RWPE2 (cell line): ENCODE data around the gene RIN1.
"Not testable (repeated sequence)": the region's sequence is repeated elsewhere in the genome, so short reads cannot be mapped to it uniquely, and the experiment has no call there.

Source experiments
- ATAC-seq: fragments of 200-7000 bp; cut with Tn5 transposase; 3 replicates; pipeline ENCODE4 v1.9.1; 2021; ENCODE audit warnings: low read depth
- DNase-seq: peaks from one replicate; pipeline ENCODE4 v3.0.0-alpha.2; 2020; ENCODE audit warnings: low spot score
- H3K27ac ChIP-seq: fragments of 450-650 bp; 2 replicates; pipeline ENCODE4 v1.5.1; 2017; ENCODE audit warnings: mild to moderate bottlenecking; ENCODE audit not compliant: poor library complexity, severe bottlenecking
- H3K27me3 ChIP-seq: fragments of 250-450 bp; sonication (Bioruptor Pico); 2 replicates; pipeline ENCODE4 v1.5.1; 2021; ENCODE audit warnings: mild to moderate bottlenecking, moderate library complexity; ENCODE audit not compliant: insufficient read depth, poor library complexity, severe bottlenecking
- H3K36me3 ChIP-seq: fragments of 250-450 bp; sonication (Bioruptor Pico); 2 replicates; pipeline ENCODE4 v1.5.1; 2020; ENCODE audit warnings: low read depth, mild to moderate bottlenecking, moderate library complexity
- H3K4me1 ChIP-seq: fragments of 250-450 bp; sonication (Bioruptor Pico); 2 replicates; pipeline ENCODE4 v1.5.1; 2021; ENCODE audit warnings: mild to moderate bottlenecking, moderate library complexity; ENCODE audit not compliant: insufficient read depth, poor library complexity, severe bottlenecking
- H3K4me3 ChIP-seq: fragments of 250-450 bp; sonication (Bioruptor Pico); 2 replicates; pipeline ENCODE4 v1.5.1; 2021; ENCODE audit warnings: mild to moderate bottlenecking, moderate library complexity; ENCODE audit not compliant: severe bottlenecking
- H3K9me3 ChIP-seq: fragments of 250-450 bp; sonication (Bioruptor Pico); 2 replicates; pipeline ENCODE4 v1.5.1; 2021; ENCODE audit warnings: mild to moderate bottlenecking, moderate library complexity; ENCODE audit not compliant: severe bottlenecking
- TF ChIP-seq, protein P1 (sequence below): fragments of 450-650 bp; IDR thresholded peaks from one replicate; pipeline ENCODE4 v1.5.1; 2017; ENCODE audit warnings: mild to moderate bottlenecking, moderate library complexity; ENCODE audit not compliant: poor library complexity, severe bottlenecking

Gene RIN1

DNA sequence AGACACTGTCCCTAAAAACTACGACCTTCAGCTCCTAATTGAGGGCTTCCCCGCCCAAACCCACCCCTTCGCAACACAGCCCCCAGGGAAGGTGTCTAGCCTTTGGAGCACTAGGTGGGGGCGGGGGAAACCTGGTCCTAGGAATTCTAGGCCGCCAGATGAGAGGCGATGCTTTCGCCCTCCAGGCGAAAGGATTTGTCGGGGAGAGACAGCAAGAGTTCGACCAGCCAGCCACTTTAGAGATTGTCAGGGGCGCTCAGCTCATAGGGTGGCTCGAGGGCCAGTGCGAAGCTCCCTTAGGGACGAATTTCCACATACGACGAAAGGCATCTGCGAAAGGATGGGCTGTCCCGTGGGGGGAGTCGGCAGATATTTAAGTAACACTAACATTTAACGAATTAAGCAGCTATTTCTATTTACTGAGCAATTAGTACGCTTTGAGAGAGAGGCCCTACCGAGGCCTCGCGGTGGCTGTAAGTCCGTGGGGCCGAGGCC, 24.7 kb downstream of the RIN1 start:
- Histone ChIP-seq H3K4me3 (peak overlapping the region; percentile 40), H3K4me1 (no peaks in the 10 kb centered on the region), H3K27ac (peak overlapping the region; percentile 42), H3K36me3 (no peaks in the 10 kb centered on the region), H3K9me3 (no peaks in the 10 kb centered on the region), H3K27me3 (no peaks in the 10 kb centered on the region)
- DNase-seq: no peak
- TF ChIP-seq, protein P1, sequence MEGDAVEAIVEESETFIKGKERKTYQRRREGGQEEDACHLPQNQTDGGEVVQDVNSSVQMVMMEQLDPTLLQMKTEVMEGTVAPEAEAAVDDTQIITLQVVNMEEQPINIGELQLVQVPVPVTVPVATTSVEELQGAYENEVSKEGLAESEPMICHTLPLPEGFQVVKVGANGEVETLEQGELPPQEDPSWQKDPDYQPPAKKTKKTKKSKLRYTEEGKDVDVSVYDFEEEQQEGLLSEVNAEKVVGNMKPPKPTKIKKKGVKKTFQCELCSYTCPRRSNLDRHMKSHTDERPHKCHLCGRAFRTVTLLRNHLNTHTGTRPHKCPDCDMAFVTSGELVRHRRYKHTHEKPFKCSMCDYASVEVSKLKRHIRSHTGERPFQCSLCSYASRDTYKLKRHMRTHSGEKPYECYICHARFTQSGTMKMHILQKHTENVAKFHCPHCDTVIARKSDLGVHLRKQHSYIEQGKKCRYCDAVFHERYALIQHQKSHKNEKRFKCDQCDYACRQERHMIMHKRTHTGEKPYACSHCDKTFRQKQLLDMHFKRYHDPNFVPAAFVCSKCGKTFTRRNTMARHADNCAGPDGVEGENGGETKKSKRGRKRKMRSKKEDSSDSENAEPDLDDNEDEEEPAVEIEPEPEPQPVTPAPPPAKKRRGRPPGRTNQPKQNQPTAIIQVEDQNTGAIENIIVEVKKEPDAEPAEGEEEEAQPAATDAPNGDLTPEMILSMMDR: no peak
- ATAC-seq: no peak

DNA sequence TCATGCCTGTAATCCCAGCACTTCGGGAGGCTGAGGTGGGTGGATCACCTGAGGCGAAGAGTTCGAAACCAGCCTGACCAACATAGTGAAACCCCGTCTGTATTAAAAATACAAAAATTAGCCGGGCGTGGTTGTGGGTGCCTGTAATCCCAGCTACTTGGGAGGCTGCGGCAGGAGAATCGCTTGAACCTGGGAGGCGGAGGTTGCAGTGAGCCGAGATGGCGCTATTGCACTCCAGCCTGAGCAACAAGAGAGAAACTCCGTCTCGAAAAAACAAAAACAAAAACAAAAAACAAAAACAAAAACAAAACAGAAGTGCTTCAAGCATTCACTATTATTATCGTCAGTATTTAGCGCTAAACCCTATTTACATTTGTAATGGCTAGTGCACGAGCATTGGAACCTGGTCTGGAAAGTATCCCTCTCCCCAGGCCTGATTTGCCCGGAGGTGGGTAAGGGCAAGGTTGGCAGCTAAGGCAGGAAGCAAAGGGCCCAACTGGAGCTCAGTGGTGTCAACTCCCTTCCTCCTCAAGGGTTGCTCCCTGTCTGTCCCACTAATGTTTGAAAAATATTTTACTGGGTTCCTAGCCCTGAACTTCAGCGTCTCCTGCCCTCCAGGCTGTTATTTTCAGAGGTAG, 25.3 kb downstream of the RIN1 start:
- not testable (repeated sequence) for DNase-seq, H3K4me3 ChIP-seq, H3K9me3 ChIP-seq, H3K4me1 ChIP-seq, ATAC-seq, H3K36me3 ChIP-seq, H3K27me3 ChIP-seq, H3K27ac ChIP-seq

DNA sequence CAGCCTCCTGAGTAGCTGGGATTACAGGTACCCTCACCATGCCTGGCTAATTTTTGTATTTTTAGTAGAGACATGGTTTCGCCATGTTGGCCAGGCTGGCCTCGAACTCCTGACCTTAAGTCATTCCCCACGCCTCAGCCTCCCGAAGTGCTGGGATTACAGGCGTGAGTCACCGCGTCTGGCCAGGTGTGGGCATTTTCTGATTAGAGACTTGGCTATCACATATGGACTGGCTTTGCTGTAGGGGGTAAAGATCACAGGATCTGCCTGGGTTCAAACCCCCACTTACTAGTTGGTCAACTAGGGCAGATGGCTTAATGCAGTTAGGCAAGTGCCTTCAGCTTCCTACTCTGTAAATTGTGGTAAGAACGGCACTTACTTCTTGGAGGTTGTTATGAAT, 25.9 kb downstream of the RIN1 start:
- H3K27ac ChIP-seq: no peak overlapping the region
- H3K27me3 ChIP-seq: no peaks in the 10 kb centered on the region
- DNase-seq (no peak), ATAC-seq (no peak)
- TF ChIP-seq, protein P1: no peak
- no peak overlapping the region for H3K4me3 ChIP-seq
- H3K36me3 ChIP-seq: no peaks in the 10 kb centered on the region
- H3K4me1 ChIP-seq: no peaks in the 10 kb centered on the region
- no peaks in the 10 kb centered on the region for H3K9me3 ChIP-seq

DNA sequence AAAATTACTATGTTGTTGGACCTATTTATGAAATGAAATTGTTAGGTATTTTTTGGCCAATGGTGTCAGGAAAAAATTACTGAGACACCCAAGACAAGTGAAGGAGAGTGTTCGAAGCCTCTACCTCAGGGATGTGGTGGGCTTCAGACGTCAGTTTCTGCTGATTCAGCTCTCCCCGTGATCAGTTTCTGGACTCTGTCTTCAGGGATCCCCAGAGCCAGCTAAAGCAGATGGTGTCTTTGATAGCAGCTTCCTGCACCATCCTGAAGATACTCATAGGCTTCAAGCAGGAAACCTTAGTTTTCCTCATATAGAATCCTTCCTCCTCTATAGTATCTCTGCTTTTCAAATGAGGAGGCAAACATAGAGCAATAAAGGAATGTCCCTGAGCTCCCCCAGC, 26.8 kb downstream of the RIN1 start:
- H3K36me3 ChIP-seq: no peaks in the 10 kb centered on the region
- no peak overlapping the region for H3K27ac ChIP-seq
- DNase-seq (no peak), ATAC-seq (no peak)
- TF ChIP-seq, protein P1: no peak
- no peaks in the 10 kb centered on the region for H3K4me1 ChIP-seq
- no peaks in the 10 kb centered on the region for H3K9me3 ChIP-seq
- no peak overlapping the region for H3K4me3 ChIP-seq
- H3K27me3 ChIP-seq: no peaks in the 10 kb centered on the region

DNA sequence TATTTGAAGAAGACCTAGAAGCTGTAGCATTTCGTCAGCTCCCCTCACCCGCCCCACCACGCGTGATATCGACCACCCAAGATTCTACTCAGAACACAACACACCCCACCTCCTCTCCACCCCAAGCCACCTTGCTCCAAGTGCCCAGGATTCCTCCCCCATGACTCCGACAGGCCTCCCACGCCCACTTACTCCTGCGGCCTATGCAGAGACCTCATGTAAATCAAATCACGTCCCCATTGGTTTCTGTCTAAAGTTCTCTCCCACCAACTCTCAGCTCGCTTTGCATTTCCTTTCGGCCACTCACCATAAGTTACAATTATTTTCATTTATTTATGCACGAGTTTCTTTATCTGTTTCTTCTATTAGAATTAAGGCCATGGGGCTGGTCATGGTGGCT, 33.6 kb downstream of the RIN1 start:
- Histone ChIP-seq H3K36me3 (no peaks in the 10 kb centered on the region), H3K27me3 (no peaks in the 10 kb centered on the region), H3K4me1 (no peaks in the 10 kb centered on the region), H3K9me3 (no peaks in the 10 kb centered on the region), H3K27ac (no peak overlapping the region), H3K4me3 (no peak overlapping the region)
- DNase-seq (no peak), ATAC-seq (no peak)
- TF ChIP-seq, protein P1: no peak
